ENCODE measurements around the gene GUCY1A2. TPM values are rescaled to one million over a fixed set of nuclear protein-coding genes. Genes with fewer than 3 reads are reported as not detected.

Gene GUCY1A2
- polyA plus RNA-seq, 1 donor: 5.9 TPM

DNA sequence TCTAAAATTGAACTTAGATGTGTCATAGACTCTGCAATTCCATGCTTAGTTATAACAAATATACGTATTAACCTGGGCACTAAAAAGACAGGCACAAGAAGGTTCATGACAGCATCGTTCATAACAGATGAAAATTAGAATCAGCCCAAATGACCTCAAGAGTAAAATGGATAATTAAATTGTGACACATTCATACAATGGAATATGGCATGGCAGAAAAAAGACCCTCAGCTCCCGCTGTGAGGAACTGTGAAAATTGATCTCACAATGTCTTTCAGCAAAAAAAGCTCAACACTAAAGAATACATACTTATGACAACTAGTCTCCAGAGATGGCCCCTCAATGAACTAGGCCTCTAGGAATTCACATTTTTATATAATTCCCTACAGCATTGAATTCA is 386.0 kb downstream of the GUCY1A2 start:
- DNase-seq: no peak

DNA sequence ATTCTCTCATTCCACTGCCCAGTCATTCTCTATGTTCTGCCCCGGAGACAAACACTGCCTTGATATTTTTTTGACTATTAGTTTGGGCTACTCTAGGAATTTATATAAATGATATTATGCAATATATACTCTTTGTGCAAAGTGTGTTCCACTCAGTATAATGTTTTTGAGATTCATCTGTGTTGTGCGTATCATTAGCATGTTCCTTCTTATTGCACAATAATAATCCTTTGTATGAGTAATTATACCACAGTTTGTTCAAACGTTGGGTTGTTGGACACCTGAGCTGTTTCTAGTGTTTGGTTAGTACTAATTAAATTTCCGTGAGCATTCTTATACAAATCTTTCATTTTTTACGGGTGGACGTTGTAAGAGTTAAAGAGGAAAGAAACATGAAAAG is 390.6 kb downstream of the GUCY1A2 start:
- DNase-seq: no peak

DNA sequence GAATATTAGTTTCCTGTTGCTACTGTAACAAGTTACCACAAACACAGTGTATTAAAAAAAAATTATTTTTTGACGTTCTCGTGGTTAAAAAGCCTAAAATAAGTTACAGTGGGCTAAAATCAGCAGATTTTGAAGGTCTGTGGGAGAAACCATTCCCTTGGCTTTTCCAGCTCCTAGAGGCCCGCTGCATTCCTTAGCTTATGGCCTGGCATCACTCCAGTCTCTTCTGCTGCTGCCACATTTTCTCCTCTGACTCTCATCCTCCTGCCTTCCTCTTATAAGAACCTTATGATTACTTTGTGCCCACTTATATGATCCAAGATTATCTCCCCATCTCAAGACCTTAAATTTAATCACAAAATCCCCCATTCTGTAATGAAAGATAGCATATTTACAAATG is 392.7 kb downstream of the GUCY1A2 start:
- no peak for DNase-seq

DNA sequence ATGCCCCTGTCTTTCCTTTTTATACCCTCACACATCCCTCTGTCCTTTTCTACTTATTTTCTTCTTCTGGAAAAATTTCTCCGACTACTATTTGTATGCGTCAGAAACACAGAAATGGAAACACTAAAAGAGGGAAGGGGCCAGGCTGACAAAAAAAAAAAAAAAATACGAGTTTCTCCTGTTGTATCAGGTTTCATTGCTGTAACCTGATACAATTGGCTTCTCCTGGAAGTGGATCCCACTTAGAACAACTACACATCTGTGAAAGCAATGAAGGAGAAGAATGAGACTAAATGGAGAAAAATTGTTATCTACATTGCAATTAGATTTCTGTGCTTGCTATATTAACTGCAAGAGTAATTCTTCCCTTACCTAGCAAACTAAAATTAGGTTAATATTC is 393.9 kb downstream of the GUCY1A2 start:
- DNase-seq: no peak
